Breast epithelium (tissue), 3 donors: ENCODE results near the gene FRA10AC1.

ENCODE experiments used
- CTCF ChIP-seq, 3 donors: fragments of 450-650 bp; IDR thresholded peaks; one replicate each; pipeline ENCODE4 v1.5.1; 2016 to 2017; ENCODE audit warnings: antibody characterized with exemption in 3 of 3, mild to moderate bottlenecking in 3 of 3, moderate library complexity in 3 of 3
- POLR2A ChIP-seq: fragments of 450-650 bp; IDR thresholded peaks from one replicate; pipeline ENCODE4 v1.6.1; 2016; ENCODE audit warnings: antibody characterized with exemption, mild to moderate bottlenecking, moderate library complexity
- POLR2AphosphoS5 ChIP-seq, 3 donors: sonication (generic); formaldehyde crosslinking; IDR thresholded peaks; one replicate each; pipeline ENCODE4 v1.6.1; 2017; ENCODE audit warnings: antibody characterized with exemption in 3 of 3

GRCh38 chr10:93745408-93746065 lies 43.1 kb upstream of the FRA10AC1 start:
- no peak for TF ChIP-seq CTCF (IDR thresholded peaks at IDR 0.05)
- no peak for TF ChIP-seq POLR2A
- TF ChIP-seq POLR2AphosphoS5 (IDR thresholded peaks at IDR 0.05) = no peak
